Measurements from ENCODE around the gene BRD3OS. TPM values are rescaled to one million over a fixed set of nuclear protein-coding genes. Genes with fewer than 3 reads are reported as not detected.

Gene BRD3OS
- total and polyA plus RNA-seq, 7 donors = 3.9 to 19.4 (median 11.7) TPM

DNA sequence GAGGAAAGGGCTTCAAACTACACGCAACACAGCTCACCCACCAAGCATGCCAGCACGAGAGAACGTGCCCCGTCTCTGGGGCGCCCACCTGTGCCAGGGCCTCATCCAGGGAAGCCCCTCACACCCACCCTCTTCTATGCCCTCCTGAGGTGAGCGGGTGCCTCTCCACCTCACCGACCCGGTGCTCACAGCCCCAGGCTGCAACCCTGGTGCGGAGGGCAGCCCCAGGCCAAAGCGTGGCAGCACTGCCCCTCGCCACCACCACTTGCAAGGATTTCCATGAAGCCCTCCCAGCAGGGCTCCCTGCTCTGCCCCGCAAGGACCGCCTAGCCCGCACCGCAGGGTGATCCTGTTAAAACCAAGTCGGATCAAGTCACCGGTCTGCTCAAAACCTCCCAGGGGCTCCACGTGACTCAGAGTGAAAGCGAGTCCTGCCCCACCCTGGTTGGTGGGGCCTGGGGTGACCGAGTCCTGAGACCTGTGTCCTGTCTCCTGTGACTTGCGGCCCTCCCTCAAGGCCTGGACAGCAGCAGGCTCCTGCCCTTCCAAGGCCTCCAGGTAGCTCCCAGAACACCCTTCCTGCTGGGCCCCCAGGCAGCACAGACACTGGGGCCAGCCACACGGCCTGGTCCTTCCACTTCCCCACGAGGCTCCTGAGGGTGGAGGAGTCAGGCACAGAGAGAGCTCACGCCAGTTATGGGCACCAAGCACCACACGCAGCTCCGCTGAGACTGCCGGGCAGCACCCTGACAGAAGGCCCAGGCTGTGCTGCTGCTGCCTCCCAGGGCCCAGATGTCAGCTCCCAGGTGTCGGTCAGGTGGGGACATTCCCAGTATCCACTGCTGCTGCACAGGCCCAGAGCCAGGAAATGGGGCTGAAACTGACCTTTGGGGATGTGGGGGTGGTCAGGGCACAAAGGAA, 29.9 kb downstream of the BRD3OS start:
- peak overlapping the region; percentile 23 to 63 (median 54) for H3K27ac ChIP-seq
- H3K4me1 ChIP-seq = peaks cover 0 to 58% (median 54%) of the 10 kb centered on the region in 4 donors
- intact Hi-C loops (cut with DNase I) = no loop called here
- WGBS, 2 donors = 89% methylated on average over 28 of the region's 28 CpGs
- H3K36me3 ChIP-seq = peaks cover 15 to 35% (median 27%) of the 10 kb centered on the region in 4 donors
- no peaks in the 10 kb centered on the region for H3K9me3 ChIP-seq
- no peaks in the 10 kb centered on the region for H3K27me3 ChIP-seq
- peak overlapping the region in 1 of 4 donors; percentile 5 for H3K4me3 ChIP-seq
- DNase-seq = peak; percentile 61
- TF ChIP-seq POLR2AphosphoS5 (IDR thresholded peaks at IDR 0.05) (no peak), POLR2A (IDR thresholded peaks at IDR 0.05) (no peak), EP300 (IDR thresholded peaks at IDR 0.05) (no peak)
- TF ChIP-seq, protein P1, sequence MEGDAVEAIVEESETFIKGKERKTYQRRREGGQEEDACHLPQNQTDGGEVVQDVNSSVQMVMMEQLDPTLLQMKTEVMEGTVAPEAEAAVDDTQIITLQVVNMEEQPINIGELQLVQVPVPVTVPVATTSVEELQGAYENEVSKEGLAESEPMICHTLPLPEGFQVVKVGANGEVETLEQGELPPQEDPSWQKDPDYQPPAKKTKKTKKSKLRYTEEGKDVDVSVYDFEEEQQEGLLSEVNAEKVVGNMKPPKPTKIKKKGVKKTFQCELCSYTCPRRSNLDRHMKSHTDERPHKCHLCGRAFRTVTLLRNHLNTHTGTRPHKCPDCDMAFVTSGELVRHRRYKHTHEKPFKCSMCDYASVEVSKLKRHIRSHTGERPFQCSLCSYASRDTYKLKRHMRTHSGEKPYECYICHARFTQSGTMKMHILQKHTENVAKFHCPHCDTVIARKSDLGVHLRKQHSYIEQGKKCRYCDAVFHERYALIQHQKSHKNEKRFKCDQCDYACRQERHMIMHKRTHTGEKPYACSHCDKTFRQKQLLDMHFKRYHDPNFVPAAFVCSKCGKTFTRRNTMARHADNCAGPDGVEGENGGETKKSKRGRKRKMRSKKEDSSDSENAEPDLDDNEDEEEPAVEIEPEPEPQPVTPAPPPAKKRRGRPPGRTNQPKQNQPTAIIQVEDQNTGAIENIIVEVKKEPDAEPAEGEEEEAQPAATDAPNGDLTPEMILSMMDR (IDR thresholded peaks at IDR 0.05) = no peak

DNA sequence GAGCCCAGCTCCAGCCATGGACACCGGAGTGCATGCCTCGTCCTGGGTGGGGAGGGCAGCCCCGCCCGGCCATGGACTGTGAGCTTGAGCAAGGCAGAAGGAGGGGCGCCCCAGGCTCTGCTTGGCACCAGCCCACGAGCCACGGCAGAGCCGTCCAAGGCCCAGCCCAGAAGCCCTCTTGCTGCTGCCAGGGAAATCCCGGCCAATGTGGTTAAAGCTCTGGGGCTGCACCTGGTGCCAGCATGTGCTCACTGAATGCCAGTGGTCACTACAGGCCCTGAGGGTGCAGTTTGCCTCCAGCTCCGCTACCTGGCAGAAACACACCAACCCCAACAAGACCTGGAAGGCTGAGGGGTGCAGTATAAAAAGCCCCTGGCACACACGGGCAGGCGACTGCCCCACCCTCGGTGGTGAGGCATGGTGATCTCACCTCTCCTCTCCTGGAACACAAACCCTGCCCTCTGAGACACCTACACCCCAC, 30.7 kb downstream of the BRD3OS start:
- WGBS, 2 donors = 10 to 47% methylated on average over 13 of the region's 13 CpGs
- peak in 2 of 4 donors; percentile 37 to 49 for TF ChIP-seq POLR2AphosphoS5 (IDR thresholded peaks at IDR 0.05)
- TF ChIP-seq EP300 (IDR thresholded peaks at IDR 0.05) = no peak
- Histone ChIP-seq H3K4me1 (peaks cover 0 to 64% (median 62%) of the 10 kb centered on the region in 4 donors), H3K27ac (peak overlapping the region; percentile 47 to 63 (median 60)), H3K27me3 (no peaks in the 10 kb centered on the region), H3K36me3 (peaks cover 7 to 27% (median 19%) of the 10 kb centered on the region in 4 donors), H3K9me3 (no peaks in the 10 kb centered on the region), H3K4me3 (peak overlapping the region in 1 of 4 donors; percentile 5)
- peak; percentile 94 for DNase-seq
- intact Hi-C loops (cut with DNase I) = no loop called here

DNA sequence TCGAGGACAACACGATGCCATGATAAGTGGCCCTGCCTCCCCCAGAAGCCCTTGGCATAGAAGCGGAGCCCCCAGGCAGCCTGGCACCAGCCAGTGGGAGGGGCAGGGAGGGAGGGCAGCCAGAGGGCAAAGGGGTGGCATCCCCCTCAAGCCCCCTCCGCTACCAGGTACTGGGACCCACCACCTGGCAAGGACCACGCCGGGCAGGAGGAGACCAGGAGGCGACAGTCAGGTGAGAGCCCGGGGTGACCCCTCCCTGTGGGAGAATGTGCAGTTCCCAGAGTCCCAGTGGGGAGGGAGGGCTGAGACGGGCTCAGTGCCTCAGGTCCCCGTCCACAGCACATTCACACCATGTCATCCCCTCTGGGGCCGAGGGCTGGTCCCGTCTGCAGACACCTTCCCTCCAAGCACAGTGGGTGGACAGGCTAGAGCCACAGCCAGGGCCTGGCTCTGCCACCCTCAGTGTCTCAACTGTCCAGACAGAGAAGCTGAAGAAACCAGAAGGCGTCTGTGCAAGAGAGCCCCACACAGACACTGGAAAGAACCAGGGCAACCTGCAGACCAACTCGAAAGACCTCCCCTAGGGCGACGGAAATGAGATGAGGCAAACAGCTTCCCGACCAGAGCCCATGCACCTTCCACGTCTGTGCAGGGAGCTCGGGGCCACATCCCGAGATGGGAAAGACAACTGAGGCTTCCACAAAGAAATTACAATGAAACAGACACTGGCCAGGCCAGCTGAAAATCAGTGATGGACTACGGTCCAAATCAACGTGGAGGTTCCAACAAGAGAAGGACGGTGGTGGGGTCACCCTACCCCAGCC, 31.4 kb downstream of the BRD3OS start:
- DNase-seq = peak; percentile 68
- Histone ChIP-seq H3K4me1 (peaks cover 0 to 71% (median 68%) of the 10 kb centered on the region in 4 donors), H3K9me3 (no peaks in the 10 kb centered on the region), H3K36me3 (peaks cover 7 to 20% (median 13%) of the 10 kb centered on the region in 4 donors), H3K27ac (peak overlapping the region; percentile 46 to 63 (median 60)), H3K27me3 (no peaks in the 10 kb centered on the region), H3K4me3 (no peak overlapping the region)
- no peak for TF ChIP-seq EP300 (IDR thresholded peaks at IDR 0.05)
- TF ChIP-seq POLR2A (IDR thresholded peaks at IDR 0.05) = no peak
- TF ChIP-seq, protein P1 (IDR thresholded peaks at IDR 0.05) = no peak
- no peak for TF ChIP-seq POLR2AphosphoS5 (IDR thresholded peaks at IDR 0.05)
- WGBS, 2 donors = 48 to 84% methylated on average over 23 of the region's 23 CpGs
- intact Hi-C loops (cut with DNase I) = no loop called here

DNA sequence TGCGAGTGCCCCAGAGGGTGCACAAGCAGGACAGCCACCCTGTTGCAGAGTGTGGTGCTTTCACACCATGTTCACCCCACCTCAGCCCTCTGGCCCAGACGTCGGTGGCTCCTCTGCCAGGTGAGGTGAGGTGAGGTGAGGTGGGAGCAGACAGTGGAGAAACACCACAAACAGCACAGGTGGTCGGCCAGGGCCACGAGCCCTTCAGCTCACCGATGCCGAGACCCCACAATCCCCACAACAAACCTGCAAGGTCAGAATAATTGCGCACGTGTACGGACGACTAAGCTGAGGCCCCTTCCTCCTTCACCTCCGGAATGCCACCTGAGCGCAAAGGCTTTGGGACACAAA, 32.0 kb downstream of the BRD3OS start:
- TF ChIP-seq POLR2AphosphoS5 (IDR thresholded peaks at IDR 0.05) (no peak), POLR2A (IDR thresholded peaks at IDR 0.05) (no peak), EP300 (IDR thresholded peaks at IDR 0.05) (no peak)
- TF ChIP-seq, protein P1 (IDR thresholded peaks at IDR 0.05) = no peak
- no peaks in the 10 kb centered on the region for H3K27me3 ChIP-seq
- H3K36me3 ChIP-seq = peaks cover 5 to 14% (median 10%) of the 10 kb centered on the region in 4 donors
- peaks cover 0 to 77% (median 74%) of the 10 kb centered on the region in 4 donors for H3K4me1 ChIP-seq
- WGBS, 2 donors = 88 to 93% methylated on average over 13 of the region's 13 CpGs
- H3K27ac ChIP-seq = no peak overlapping the region
- no peak overlapping the region for H3K4me3 ChIP-seq
- intact Hi-C loops (cut with DNase I) = no loop called here
- no peaks in the 10 kb centered on the region for H3K9me3 ChIP-seq
- DNase-seq = no peak
